WERI-Rb-1 (cell line): Measurements from ENCODE around the gene SNX3.

ENCODE experiments used
- DNase-seq: peaks from one replicate; pipeline ENCODE4 v3.0.0-alpha.2; 2020
- H3K27ac ChIP-seq: fragments of 250-450 bp; sonication (Bioruptor Pico); 2 replicates; pipeline ENCODE4 v1.5.1; 2020; ENCODE audit warnings: mild to moderate bottlenecking, moderate library complexity
- H3K27me3 ChIP-seq: fragments of 250-450 bp; sonication (Bioruptor Pico); 2 replicates; pipeline ENCODE4 v1.5.1; 2021; ENCODE audit warnings: mild to moderate bottlenecking, low read depth, moderate library complexity; ENCODE audit not compliant: insufficient read depth, severe bottlenecking
- H3K36me3 ChIP-seq: fragments of 250-450 bp; sonication (Bioruptor Pico); 2 replicates; pipeline ENCODE4 v1.5.1; 2020; ENCODE audit warnings: mild to moderate bottlenecking, moderate library complexity
- H3K4me3 ChIP-seq: 2 replicates; pipeline ENCODE4 v1.5.1; 2011; ENCODE audit warnings: low read depth, mild to moderate bottlenecking, control low read depth, low read length
- H3K9me3 ChIP-seq: fragments of 250-450 bp; sonication (Bioruptor Pico); 2 replicates; pipeline ENCODE4 v1.5.1; 2021; ENCODE audit warnings: mild to moderate bottlenecking, moderate library complexity; ENCODE audit not compliant: severe bottlenecking
- TF ChIP-seq, protein P1 (sequence below): IDR thresholded peaks from 2 replicates; pipeline ENCODE4 v1.5.1; 2011; ENCODE audit warnings: low read depth, mild to moderate bottlenecking, control low read depth, inconsistent platforms, low read length

Gene SNX3

DNA sequence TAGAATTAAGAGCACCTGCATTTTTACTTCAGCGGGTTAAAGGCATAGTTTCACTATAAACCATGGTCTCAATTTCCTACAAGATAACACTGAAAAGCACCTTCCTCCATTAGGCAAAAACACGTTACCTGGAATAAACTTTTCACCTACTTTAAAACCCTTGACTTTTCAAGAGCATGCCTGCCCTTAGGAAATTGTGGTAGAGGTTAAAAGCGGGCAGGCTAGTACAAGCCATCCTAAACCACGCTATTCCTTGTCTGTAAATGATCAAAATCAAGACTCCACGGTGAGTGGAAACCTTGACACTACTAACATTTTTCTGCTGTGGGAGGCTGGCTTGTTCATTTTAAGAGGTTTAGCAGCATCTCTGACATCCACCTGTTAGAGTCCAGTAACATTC, 51.1 kb downstream of the SNX3 start:
- no peaks in the 10 kb centered on the region for H3K9me3 ChIP-seq
- no peak for DNase-seq
- peaks cover 6% of the 10 kb centered on the region for H3K36me3 ChIP-seq
- H3K27ac ChIP-seq, result no peak overlapping the region
- TF ChIP-seq, protein P1, sequence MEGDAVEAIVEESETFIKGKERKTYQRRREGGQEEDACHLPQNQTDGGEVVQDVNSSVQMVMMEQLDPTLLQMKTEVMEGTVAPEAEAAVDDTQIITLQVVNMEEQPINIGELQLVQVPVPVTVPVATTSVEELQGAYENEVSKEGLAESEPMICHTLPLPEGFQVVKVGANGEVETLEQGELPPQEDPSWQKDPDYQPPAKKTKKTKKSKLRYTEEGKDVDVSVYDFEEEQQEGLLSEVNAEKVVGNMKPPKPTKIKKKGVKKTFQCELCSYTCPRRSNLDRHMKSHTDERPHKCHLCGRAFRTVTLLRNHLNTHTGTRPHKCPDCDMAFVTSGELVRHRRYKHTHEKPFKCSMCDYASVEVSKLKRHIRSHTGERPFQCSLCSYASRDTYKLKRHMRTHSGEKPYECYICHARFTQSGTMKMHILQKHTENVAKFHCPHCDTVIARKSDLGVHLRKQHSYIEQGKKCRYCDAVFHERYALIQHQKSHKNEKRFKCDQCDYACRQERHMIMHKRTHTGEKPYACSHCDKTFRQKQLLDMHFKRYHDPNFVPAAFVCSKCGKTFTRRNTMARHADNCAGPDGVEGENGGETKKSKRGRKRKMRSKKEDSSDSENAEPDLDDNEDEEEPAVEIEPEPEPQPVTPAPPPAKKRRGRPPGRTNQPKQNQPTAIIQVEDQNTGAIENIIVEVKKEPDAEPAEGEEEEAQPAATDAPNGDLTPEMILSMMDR, result no peak
- H3K27me3 ChIP-seq, result no peaks in the 10 kb centered on the region
- no peak overlapping the region for H3K4me3 ChIP-seq

DNA sequence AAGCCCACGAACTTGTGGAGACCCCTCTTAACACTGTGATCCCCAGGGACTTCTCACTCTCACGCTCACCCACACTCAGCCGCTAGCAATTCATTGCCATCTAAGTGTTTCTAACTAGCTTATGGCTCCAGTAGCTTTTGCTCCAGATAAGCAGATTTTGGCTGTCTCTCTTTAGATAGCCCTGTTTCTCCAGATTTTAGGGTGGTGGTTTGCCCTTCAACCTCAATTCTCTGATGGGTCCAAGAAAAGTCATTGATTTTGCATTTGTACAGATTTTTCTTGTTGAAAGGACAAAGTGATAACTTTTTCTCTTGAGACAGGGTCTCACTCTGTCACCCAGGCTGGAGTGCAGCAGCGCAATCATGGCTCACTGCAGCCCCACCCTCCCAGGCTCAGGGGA, 53.8 kb downstream of the SNX3 start:
- Histone ChIP-seq H3K27me3 (no peaks in the 10 kb centered on the region), H3K27ac (no peak overlapping the region), H3K36me3 (peaks cover 4% of the 10 kb centered on the region; the same call in 1 of the 2 replicates), H3K9me3 (no peaks in the 10 kb centered on the region), H3K4me3 (no peak overlapping the region)
- DNase-seq, result no peak
- TF ChIP-seq, protein P1, result no peak

DNA sequence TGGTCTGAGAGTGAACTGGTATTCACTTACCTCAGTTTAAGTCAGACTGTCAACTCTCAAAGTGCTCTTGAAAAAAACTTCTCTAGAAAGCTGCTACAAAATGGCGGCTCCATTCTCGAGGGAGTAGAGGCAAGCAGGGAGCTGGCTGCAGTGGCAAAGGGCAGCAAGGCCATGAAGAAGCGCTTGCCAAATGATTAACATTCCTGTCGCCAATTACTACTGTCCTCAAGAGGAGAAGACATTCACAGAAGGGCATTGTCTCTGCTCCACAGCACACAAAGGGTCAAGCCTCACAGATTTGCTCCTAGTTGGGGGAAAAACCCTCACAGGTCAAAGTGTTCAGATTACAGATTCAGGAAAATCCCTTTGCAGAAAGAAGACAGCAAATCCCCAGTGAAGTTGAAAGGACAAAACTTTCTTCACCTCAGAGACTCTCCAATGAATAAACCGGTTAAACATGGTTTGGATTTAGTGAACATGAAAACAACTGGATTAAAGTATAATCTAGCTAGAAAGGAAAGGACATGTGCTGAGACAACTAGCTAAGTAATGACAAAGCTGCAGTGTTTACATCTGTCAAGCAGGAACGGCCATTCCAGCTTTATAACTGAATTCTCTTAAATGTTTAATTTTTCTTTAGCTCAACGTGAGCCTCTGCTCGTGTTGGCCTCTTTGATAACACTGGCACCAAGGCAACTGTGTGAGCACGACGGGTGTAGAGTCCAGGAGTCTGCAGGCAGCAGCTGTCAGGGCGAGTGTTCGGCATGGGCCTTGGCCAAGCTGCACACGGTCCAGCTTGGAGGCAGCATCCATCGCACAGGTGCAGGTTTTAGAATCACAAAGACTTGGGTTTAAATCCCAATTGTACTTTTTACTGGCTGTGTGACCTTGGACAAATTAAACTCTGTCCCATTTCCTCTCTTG, 57.4 kb downstream of the SNX3 start:
- H3K4me3 ChIP-seq, result no peak overlapping the region
- H3K27ac ChIP-seq, result no peak overlapping the region
- DNase-seq, result no peak
- H3K27me3 ChIP-seq, result no peaks in the 10 kb centered on the region
- TF ChIP-seq, protein P1, result no peak
- H3K36me3 ChIP-seq, result no peaks in the 10 kb centered on the region
- H3K9me3 ChIP-seq, result no peaks in the 10 kb centered on the region

DNA sequence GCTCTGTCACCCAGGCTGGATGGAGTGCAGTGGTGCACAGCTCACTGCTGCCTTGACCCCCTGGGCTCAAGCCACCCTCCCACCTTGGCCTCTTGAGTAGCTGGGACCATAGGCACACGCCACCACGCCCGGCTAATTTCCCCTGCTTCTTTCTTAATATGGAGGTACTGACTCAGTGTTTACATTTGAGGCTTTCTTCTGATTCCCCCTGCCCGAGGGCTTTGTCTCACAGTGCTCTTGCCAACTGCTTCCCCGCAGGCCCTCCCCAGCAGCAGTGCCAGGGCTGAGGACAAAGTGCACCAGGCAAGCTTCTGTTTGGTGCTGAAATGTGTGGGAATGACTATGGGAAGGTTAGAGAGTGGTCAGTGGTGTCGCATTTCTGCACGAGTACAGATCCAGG, 60.2 kb downstream of the SNX3 start:
- TF ChIP-seq, protein P1, result no peak
- H3K36me3 ChIP-seq, result no peaks in the 10 kb centered on the region
- DNase-seq, result no peak
- no peak overlapping the region for H3K4me3 ChIP-seq
- H3K27me3 ChIP-seq, result no peaks in the 10 kb centered on the region
- no peaks in the 10 kb centered on the region for H3K9me3 ChIP-seq
- no peak overlapping the region for H3K27ac ChIP-seq

DNA sequence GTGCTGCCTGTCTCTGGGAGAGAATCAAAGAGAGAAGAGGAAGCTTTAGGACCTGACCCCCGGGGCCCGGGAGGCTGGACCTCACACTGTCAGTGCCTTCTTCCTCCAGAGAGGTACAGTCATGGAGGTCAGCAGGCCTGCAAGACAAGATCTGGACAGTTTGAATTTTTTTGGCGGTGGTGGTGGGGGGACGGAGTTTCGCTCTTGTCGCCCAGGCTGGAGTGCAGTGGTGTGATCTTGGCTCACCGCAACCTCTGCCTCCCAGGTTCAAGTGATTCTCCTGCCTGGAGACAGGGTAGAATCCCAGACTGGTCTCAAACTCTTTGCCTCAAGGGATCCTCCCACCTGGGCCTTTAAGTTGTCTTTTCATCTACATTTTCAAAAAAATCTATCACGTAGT, 60.7 kb downstream of the SNX3 start:
- no peak overlapping the region for H3K4me3 ChIP-seq
- H3K27me3 ChIP-seq, result no peaks in the 10 kb centered on the region
- no peak for DNase-seq
- no peak overlapping the region for H3K27ac ChIP-seq
- no peaks in the 10 kb centered on the region for H3K9me3 ChIP-seq
- no peaks in the 10 kb centered on the region for H3K36me3 ChIP-seq
- TF ChIP-seq, protein P1, result no peak
